ENCODE measurements around the gene SIRPA. TPM values are rescaled to one million over a fixed set of nuclear protein-coding genes. Genes with fewer than 3 reads are reported as not detected.

The SIRPA gene
- total and polyA plus RNA-seq, 4 donors = 16.6 to 123 (median 52.6) TPM

- H3K27me3 ChIP-seq (ENCODE audit: control insufficient read depth in 3 of 3, insufficient read depth in 3 of 3, low read length in 2 of 3) = peaks cover 0 to 35% (median 14%) of the 10 kb centered on the region in 3 donors
- ATAC-seq (ENCODE audit: insufficient read depth, low FRiP score) (no peak), DNase-seq (peak in 1 of 3 donors; percentile 50)
- 27 to 55% methylated on average over 11 of the region's 11 CpGs for WGBS, 2 donors
- H3K9ac ChIP-seq (ENCODE audit: insufficient read depth in 1 of 2, low read length in 2 of 2) = peak overlapping the region in 1 of 2 donors; percentile 58
- TF ChIP-seq CTCF (IDR thresholded peaks at IDR 0.05; ENCODE audit: control extremely low read depth, extremely low read depth) = no peak
- peaks cover 0 to 2% (median 0%) of the 10 kb centered on the region in 4 donors for H3K9me3 ChIP-seq (ENCODE audit: control insufficient read depth in 4 of 4, insufficient read depth in 3 of 4, low read length in 3 of 4)
- no peak overlapping the region for H3K4me3 ChIP-seq
- H3K27ac ChIP-seq (ENCODE audit: low read depth in 1 of 2, low read length in 1 of 2) = peak overlapping the region in 1 of 2 donors; percentile 85
- peaks cover 0 to 18% (median 6%) of the 10 kb centered on the region in 5 donors for H3K4me1 ChIP-seq (ENCODE audit: control insufficient read depth in 5 of 5, insufficient read depth in 5 of 5, low read length in 5 of 5)
- no peaks in the 10 kb centered on the region for H3K36me3 ChIP-seq (ENCODE audit: control insufficient read depth in 4 of 4, insufficient read depth in 4 of 4, low read length in 4 of 4)
Observed at GRCh38 chr20:1897965-1898464, 2.8 kb downstream of the SIRPA start.

- Histone ChIP-seq H3K36me3 (ENCODE audit: control insufficient read depth in 4 of 4, insufficient read depth in 4 of 4, low read length in 4 of 4) (no peaks in the 10 kb centered on the region), H3K27ac (ENCODE audit: low read depth in 1 of 2, low read length in 1 of 2) (peak overlapping the region in 1 of 2 donors; percentile 32), H3K9ac (ENCODE audit: insufficient read depth in 1 of 2, low read length in 2 of 2) (peak overlapping the region in 1 of 2 donors; percentile 58), H3K4me1 (ENCODE audit: control insufficient read depth in 5 of 5, insufficient read depth in 5 of 5, low read length in 5 of 5) (peaks cover 0 to 18% (median 3%) of the 10 kb centered on the region in 5 donors), H3K9me3 (ENCODE audit: control insufficient read depth in 4 of 4, insufficient read depth in 3 of 4, low read length in 3 of 4) (peaks cover 0 to 2% (median 0%) of the 10 kb centered on the region in 4 donors), H3K4me3 (no peak overlapping the region), H3K27me3 (ENCODE audit: control insufficient read depth in 3 of 3, insufficient read depth in 3 of 3, low read length in 2 of 3) (peaks cover 0 to 30% (median 11%) of the 10 kb centered on the region in 3 donors)
- TF ChIP-seq CTCF (IDR thresholded peaks at IDR 0.05; ENCODE audit: control extremely low read depth, extremely low read depth) = no peak
- ATAC-seq (ENCODE audit: insufficient read depth, low FRiP score) = no peak
- 81 to 84% methylated on average over 15 of the region's 15 CpGs for WGBS, 2 donors
- DNase-seq = peak in 1 of 3 donors; percentile 47
Observed at GRCh38 chr20:1898482-1899240, 3.5 kb downstream of the SIRPA start.

- DNase-seq (peak in 1 of 3 donors; percentile 32), ATAC-seq (ENCODE audit: insufficient read depth, low FRiP score) (no peak)
- peak overlapping the region in 1 of 2 donors; percentile 15 for H3K9ac ChIP-seq (ENCODE audit: insufficient read depth in 1 of 2, low read length in 2 of 2)
- peaks cover 0 to 29% (median 11%) of the 10 kb centered on the region in 3 donors for H3K27me3 ChIP-seq (ENCODE audit: control insufficient read depth in 3 of 3, insufficient read depth in 3 of 3, low read length in 2 of 3)
- WGBS, 2 donors = 81 to 95% methylated on average over 6 of the region's 6 CpGs
- H3K36me3 ChIP-seq (ENCODE audit: control insufficient read depth in 4 of 4, insufficient read depth in 4 of 4, low read length in 4 of 4) = no peaks in the 10 kb centered on the region
- H3K9me3 ChIP-seq (ENCODE audit: control insufficient read depth in 4 of 4, insufficient read depth in 3 of 4, low read length in 3 of 4) = peaks cover 0 to 2% (median 0%) of the 10 kb centered on the region in 4 donors
- peaks cover 0 to 18% (median 3%) of the 10 kb centered on the region in 5 donors for H3K4me1 ChIP-seq (ENCODE audit: control insufficient read depth in 5 of 5, insufficient read depth in 5 of 5, low read length in 5 of 5)
- TF ChIP-seq CTCF (IDR thresholded peaks at IDR 0.05; ENCODE audit: control extremely low read depth, extremely low read depth) = no peak
- H3K4me3 ChIP-seq = no peak overlapping the region
- peak overlapping the region in 1 of 2 donors; percentile 1 for H3K27ac ChIP-seq (ENCODE audit: low read depth in 1 of 2, low read length in 1 of 2)
Observed at GRCh38 chr20:1899241-1899525, 4.0 kb downstream of the SIRPA start.

Measured in lung (tissue), 12 donors.